DND-41 (cell line): ENCODE data around the gene DYRK2.
A peak's percentile ranks its signal among the peaks of the same experiment; 100 is the strongest.

Source experiments
- ATAC-seq: fragments of 200-7000 bp; cut with Tn5 transposase; 3 replicates; pipeline ENCODE4 v1.9.1; 2021; ENCODE audit warnings: low read depth; ENCODE audit not compliant: insufficient read depth
- DNase-seq: peaks from one replicate; pipeline ENCODE4 v3.0.0-alpha.2; 2020
- H2AFZ ChIP-seq: 2 replicates; pipeline ENCODE4 v1.6.0; 2012; ENCODE audit warnings: low read depth, low read length
- H3K27ac ChIP-seq: 2 replicates; pipeline ENCODE4 v1.5.1; 2012; ENCODE audit warnings: low read length, inconsistent platforms
- H3K27me3 ChIP-seq: fragments of 200-600 bp; sonication (generic); 2 replicates; pipeline ENCODE4 v1.6.0; 2012; ENCODE audit warnings: low read length, mild to moderate bottlenecking, inconsistent platforms; ENCODE audit not compliant: insufficient read depth, poor library complexity
- H3K36me3 ChIP-seq: 2 replicates; pipeline ENCODE4 v1.5.1; 2012; ENCODE audit warnings: low read length, inconsistent platforms; ENCODE audit not compliant: insufficient read depth
- H3K4me1 ChIP-seq: 2 replicates; pipeline ENCODE4 v1.5.1; 2012; ENCODE audit warnings: mild to moderate bottlenecking, low read length; ENCODE audit not compliant: insufficient read depth
- H3K4me2 ChIP-seq: 2 replicates; pipeline ENCODE4 v1.6.0; 2012; ENCODE audit warnings: mild to moderate bottlenecking, moderate library complexity, low read length, inconsistent platforms; ENCODE audit not compliant: insufficient read depth
- H3K4me3 ChIP-seq, 2 experiments: fragments of 200-600 bp in 1 of 2; shearing (Covaris generic) in 1 of 2; 2 replicates each; pipeline ENCODE4 v1.5.1; 2012 to 2016; ENCODE audit warnings: inconsistent platforms in 2 of 2, low read length in 2 of 2, mild to moderate bottlenecking in 2 of 2, low read depth in 1 of 2, moderate library complexity in 1 of 2
- H3K79me2 ChIP-seq: 2 replicates; pipeline ENCODE4 v1.6.0; 2012; ENCODE audit warnings: low read length, inconsistent platforms; ENCODE audit not compliant: insufficient read depth
- H3K9ac ChIP-seq: 2 replicates; pipeline ENCODE4 v1.6.0; 2012; ENCODE audit warnings: low read depth, mild to moderate bottlenecking, inconsistent platforms, low read length, moderate library complexity
- H3K9me3 ChIP-seq: 2 replicates; pipeline ENCODE4 v1.5.1; 2012; ENCODE audit warnings: low read length, moderate library complexity, mild to moderate bottlenecking, inconsistent platforms; ENCODE audit not compliant: insufficient read depth, severe bottlenecking
- H4K20me1 ChIP-seq: 2 replicates; pipeline ENCODE4 v1.6.0; 2012; ENCODE audit warnings: low read length; ENCODE audit not compliant: insufficient read depth
- CTCF ChIP-seq: IDR thresholded peaks from 2 replicates; pipeline ENCODE4 v1.5.1; 2012; ENCODE audit warnings: borderline replicate concordance, low read length, moderate library complexity, mild to moderate bottlenecking; ENCODE audit not compliant: poor library complexity, severe bottlenecking; ENCODE audit errors: extremely low read depth
- EZH2 ChIP-seq: IDR thresholded peaks from 3 replicates; pipeline ENCODE4 v1.6.1; 2012; ENCODE audit warnings: borderline replicate concordance, low read depth, mild to moderate bottlenecking, moderate library complexity, low read length, inconsistent platforms; ENCODE audit not compliant: severe bottlenecking

DYRK2 gene

GRCh38 chr12:67633024-67633610 lies 15.4 kb upstream of the DYRK2 start:
- Histone ChIP-seq H3K4me1 (peaks cover 54% of the 10 kb centered on the region), H3K27me3 (no peaks in the 10 kb centered on the region), H4K20me1 (no peaks in the 10 kb centered on the region), H3K9me3 (no peaks in the 10 kb centered on the region), H3K36me3 (no peaks in the 10 kb centered on the region), H3K9ac (no peak overlapping the region), H3K4me2 (no peak overlapping the region), H3K27ac (no peak overlapping the region), H3K79me2 (no peaks in the 10 kb centered on the region), H3K4me3 (no peak overlapping the region), H2AFZ (no peak overlapping the region)
- TF ChIP-seq EZH2 (no peak), CTCF (no peak)
- ATAC-seq (no peak), DNase-seq (no peak)

- no peak for DNase-seq
- 0 out of 2 replicates have a peak overlapping the region, but pooled peaks have one; percentile 27 for H2AFZ ChIP-seq
Observed at GRCh38 chr12:67633708-67634107, 14.8 kb upstream of the DYRK2 start.

GRCh38 chr12:67634303-67634761 lies 14.2 kb upstream of the DYRK2 start:
- H4K20me1 ChIP-seq: no peaks in the 10 kb centered on the region
- no peak for DNase-seq
- no peak for ATAC-seq
- H3K4me3 ChIP-seq: no peak overlapping the region
- no peaks in the 10 kb centered on the region for H3K9me3 ChIP-seq
- peaks cover 42% of the 10 kb centered on the region for H3K4me1 ChIP-seq
- H3K27me3 ChIP-seq: no peaks in the 10 kb centered on the region
- TF ChIP-seq EZH2 (no peak), CTCF (no peak)
- H3K27ac ChIP-seq: 0 out of 2 replicates have a peak overlapping the region, but pooled peaks have one; percentile 7
- no peak overlapping the region for H3K9ac ChIP-seq
- no peaks in the 10 kb centered on the region for H3K79me2 ChIP-seq
- no peaks in the 10 kb centered on the region for H3K36me3 ChIP-seq
- H2AFZ ChIP-seq: no peak overlapping the region
- no peak overlapping the region for H3K4me2 ChIP-seq

More at GRCh38 chr12:67633708-67634107, 14.8 kb upstream of the DYRK2 start:
- no peak overlapping the region for H3K9ac ChIP-seq
- no peak overlapping the region for H3K27ac ChIP-seq
- H4K20me1 ChIP-seq: no peaks in the 10 kb centered on the region
- H3K79me2 ChIP-seq: no peaks in the 10 kb centered on the region
- no peak overlapping the region for H3K4me3 ChIP-seq
- no peak overlapping the region for H3K4me2 ChIP-seq
- no peak for TF ChIP-seq CTCF
- TF ChIP-seq EZH2: no peak
- H3K36me3 ChIP-seq: no peaks in the 10 kb centered on the region
- H3K4me1 ChIP-seq: peaks cover 48% of the 10 kb centered on the region
- ATAC-seq: no peak
- no peaks in the 10 kb centered on the region for H3K9me3 ChIP-seq
- H3K27me3 ChIP-seq: no peaks in the 10 kb centered on the region
